HG03460 (cell line): ENCODE measurements around the gene BCL7C.

Experiments
- ATAC-seq: cut with Tn5 transposase; IDR thresholded peaks from one replicate; pipeline ENCODE4 v1.9.1; 2021; ENCODE audit not compliant: unreplicated experiment

The BCL7C gene

DNA sequence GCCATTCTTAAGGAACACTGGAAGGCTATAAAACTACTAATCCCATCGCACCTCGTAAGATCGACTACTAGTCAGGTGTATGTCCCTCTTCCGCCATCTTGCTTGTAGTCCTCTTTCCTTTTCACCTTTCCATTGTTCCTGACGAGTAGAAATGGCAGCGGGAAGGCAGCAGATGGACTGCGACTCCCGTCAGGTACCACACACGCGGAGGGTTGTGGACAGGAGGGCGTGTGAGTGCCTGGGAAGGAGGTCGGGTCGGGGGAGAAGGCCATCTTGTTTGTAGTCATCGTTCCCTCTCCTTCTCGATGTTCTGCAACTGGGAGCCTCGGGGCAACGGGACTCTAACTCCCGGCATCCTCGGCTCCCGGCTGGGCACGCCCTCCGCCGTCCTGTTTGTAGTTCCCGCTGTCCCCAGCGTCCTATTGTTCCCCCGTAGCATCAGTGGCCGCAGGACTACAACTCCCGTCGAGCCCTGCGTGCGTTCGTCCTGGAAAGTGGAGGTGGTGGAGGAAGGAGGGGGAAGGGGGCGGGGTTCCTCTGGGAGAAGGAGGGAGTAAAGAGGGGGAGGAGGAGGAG lies 29.2 kb upstream of the BCL7C start:
- peak; percentile 56 for ATAC-seq

DNA sequence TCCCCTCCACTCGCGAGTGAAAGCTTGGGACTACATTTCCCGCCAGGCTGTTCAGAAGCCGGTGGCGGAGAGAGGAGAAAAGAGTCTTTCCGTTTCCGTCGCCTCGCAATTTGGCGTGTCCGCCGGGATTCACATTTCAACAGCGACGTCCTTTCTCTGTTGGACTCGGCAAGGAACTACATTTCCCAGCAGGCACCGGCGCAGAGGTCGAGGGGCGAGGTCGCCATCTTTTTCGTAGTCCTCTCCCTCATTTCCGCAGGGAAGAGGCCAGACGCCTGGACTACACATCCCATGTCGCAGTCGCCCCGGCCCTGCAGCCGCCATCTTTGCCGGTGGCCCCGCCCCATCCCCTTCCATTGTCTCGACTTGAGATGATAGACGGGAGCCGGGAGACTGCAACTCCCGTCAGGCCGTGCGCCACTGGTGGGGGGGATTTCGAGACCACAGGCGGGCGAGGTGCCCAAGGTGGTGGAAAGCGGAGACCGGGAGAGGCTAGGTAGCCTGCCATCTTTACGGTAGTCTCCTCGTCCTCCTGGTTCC lies 28.6 kb upstream of the BCL7C start:
- peak; percentile 76 for ATAC-seq

DNA sequence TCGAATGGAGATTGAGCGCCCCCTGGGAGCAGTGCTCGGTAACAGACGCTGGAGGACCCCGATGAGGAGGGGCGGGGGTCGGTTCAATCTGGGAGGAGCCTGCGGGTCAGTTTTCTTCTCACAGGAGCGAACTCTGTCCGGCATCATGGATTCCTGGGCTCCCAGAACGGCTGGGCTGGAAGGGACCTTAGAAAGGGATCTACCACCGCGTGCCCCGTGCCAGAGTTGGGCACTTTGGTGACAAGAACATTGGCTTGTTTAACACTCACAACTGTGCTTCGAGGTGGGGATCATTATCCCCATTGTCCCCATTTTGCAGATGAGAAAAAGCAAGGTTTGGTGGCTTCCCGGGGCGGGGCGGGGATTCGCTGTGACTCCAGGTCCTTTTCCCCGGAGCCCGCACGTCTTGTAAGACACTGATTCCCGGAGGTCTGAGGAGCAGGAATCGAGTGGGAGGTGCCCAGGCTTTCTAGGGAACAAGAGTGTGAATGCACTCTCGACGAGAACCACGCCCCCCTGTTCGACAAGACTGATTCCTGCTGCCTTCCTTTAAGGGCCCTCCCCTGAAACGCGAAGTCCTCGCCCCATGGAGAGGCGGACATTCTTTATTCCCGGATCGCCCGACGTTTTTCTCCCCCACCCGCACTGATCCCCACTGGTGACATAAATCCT lies 28.0 kb upstream of the BCL7C start:
- ATAC-seq = peak; percentile 1

DNA sequence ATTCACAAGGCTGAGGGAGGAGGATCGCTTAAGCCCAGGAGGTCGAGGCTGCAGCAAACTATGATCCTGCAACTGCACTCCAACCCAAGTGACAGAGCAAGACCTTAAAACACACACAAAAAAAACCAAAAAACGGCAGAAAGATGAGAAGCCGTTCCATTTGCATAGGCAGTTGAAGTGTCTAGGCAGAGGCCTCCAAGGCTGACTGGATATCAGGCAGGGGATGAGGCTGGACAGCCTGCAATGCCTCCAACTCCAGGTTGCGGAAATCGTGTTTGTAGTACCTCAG lies 27.5 kb upstream of the BCL7C start:
- no peak for ATAC-seq

DNA sequence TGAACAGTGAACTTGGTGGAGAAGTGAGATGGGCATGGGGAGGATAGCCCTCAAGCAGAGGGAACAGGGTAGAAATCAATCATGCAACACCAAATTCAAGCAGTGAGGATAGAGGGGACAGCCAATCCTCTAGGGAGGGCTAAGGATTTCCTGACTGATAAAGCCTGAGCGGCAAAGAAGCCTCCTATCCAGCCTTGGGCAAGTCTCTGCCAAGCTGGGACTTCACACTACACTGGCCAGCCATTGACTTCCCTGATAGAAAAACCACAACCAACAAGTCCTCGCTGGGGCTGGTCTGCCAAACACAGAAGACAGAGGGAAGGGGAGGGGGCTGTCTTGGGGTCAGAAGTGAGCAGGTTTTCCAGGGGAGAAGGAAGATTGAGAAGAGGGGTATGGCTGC lies 27.0 kb upstream of the BCL7C start:
- no peak for ATAC-seq

DNA sequence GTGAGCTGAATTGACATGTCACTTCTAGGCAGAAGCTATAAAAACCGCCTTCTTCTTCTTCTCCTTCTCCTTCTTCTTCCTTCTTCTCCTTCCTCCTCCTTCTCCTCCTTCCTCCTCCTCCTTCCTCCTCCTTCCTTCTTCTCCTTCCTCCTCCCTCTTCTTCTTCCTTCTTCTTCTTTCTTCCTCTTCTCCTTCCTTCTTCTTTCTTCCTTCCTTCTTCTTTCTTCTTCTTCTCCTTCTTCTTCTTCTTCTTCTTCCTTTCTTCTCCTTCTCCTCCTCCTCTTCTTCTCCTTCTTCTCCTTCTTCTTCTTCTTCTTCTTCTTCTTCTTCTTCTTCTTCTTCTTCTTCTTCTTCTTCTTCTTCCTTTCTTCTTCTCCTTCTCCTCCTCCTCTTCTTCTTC lies 24.7 kb upstream of the BCL7C start:
- ATAC-seq = no peak

DNA sequence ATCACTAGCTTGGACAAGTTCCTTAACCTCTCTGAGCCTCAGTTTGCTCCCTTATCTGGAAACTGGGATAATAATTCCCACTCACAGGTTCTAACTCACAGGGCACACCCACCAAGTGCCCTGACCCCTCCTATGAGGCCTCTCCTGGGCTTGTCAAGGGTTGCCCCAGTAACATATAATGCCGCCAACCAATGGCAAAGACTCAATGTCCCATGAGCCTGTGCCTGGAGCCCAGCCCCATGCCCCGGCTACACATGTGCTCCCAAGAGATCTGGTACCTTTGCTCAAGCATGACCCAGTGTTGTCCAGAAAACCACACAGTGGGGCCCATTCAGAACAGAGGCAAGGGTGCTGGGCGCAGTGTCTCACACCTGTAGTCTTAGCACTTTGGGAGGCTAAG lies 21.0 kb upstream of the BCL7C start:
- ATAC-seq = no peak

DNA sequence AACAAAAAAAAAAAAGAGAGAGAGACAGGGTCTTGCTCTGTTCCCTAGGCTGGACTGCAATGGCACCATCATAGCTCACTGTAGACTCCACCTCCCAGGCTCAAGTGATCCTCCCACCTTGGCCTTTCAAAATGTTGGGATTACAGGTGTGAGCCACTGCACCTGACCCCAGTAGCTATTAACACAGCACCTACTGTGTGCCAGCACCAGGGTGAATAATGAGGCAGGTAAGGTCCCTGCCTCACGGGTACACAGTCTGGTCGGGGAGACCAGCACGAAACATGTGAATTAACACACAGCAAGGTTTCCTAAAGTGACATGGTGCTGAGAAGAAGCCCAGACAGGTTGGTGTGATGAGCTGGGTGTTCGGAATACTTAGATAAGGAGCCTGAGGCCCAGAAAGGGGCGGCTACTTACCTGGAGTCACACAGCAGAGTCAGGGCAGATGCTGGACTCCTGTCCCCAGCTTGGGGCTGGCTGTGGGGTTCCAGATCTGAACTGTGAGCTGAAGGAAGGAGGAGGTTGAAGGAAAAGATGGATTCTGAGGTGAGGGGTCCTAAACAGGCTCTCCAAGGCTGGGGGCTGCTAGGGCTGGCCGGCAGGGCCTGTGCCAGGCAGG lies 19.0 kb upstream of the BCL7C start:
- ATAC-seq = no peak

DNA sequence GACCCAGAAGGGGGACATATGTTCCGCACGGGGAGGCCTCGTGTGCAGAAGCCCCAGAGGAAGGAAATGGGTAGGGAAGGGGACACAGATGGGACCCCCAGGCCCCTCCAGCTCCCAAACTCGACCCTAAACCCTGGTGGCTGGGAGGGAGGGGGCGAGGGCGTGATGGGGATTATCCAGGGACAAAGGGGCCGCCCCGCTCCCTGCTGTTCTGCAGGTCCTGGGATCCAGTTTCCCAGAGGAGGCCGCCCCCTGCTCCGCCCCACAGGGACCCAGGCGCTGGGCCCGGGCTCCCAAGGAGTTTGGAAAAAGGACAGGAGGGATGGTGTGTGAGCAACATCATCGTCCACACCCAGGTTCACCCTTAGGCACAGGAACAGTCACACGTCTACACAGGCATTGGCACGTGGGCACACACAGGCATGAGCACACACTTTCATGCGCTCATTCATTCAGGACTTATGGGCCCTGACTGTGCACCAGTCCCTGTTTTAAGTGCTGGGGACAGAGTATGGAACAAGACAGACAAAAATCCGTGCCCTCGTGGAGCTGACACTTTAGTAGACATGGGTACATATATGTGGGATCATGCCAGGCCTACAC lies 16.7 kb upstream of the BCL7C start:
- no peak for ATAC-seq

DNA sequence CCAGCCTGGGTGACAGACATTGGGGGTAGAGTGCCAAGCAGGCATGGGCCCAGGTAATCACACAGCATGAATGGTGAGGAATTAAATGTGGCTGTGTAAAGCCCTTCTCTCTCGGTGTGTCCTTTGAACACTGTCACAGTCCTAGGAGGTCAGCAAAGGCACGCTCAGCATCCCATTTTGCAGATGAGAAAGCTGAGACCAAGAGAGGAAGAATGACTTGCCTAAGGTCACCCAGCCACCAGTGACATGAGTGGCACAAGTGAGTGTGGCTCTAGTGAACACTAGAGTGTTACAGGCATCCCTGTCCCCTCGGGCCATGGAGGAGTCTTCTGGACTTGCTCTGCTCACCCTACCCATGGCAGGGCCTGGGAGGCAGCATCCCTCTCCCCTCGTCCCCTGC lies 13.2 kb upstream of the BCL7C start:
- ATAC-seq = no peak

DNA sequence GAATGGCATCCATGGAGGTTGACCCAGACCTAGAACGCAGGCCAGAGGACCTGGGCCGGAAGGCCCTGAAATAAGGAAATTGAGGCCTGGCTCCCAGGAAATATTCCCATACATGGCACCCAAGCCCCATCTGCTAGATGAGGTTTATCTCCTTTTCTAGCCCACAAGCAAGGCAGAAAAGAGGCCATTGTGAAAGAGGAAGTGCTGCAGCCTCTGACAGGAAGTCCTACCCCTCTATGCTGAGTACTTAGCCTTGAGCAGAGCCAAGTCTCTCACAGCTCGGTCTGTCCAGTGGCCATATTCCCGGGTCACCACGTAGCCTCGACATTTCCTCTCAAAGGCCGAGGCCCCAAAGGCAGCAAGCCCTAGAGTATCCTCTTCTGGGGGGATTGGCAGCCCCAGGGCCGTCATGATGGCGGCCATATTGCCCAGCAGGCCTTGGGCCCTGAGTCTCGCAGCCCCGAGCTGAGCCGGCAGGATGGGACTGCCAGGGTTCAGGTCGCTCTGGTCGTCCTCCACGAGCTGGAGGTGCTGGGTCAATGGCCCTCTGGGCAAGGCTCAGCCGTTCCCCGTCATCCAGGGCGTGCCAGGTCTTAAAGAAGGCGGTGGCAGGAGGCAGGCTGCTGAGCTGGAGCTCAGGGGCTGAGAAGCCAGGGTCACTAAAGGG lies 10.4 kb upstream of the BCL7C start:
- ATAC-seq = no peak

DNA sequence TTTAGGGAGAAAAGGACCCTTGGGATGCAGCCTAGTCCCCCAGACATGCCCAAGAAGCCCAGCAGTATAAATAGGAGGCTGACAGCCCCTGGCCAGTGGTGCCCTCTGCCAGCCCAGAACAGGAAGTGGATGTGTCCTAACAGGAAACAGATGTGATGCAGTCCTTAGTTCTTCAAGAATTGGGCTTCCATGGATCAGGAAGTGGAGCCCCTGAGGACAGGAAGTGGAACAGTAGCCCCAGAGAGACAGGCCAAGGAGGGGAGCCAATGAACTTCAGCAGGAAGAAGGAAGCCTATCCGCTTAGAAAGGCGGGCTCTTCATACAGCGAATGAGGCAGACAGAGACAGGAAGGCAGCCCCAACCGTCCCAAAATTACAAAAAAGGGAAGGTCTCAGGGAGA lies 9.7 kb upstream of the BCL7C start:
- ATAC-seq = no peak

DNA sequence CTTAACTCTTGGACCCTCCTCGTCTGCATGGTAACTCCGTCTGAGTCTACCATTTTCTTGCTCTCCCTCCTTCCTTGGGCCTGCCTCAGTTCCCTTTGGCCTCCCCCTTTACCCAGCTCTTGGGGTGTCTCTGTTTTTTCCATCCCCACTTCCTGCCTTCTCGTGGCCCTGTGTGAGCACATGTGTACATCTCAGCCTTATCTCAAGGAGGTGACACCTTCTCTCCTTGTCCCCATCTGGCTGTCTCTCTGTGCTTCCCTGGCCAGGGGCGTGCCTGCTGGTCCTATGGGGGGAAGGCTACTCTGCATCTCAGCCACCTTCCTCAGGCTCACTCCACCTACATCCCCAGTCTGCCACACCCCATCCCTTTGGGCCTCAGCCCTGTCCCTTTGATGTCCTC lies 9.1 kb upstream of the BCL7C start:
- no peak for ATAC-seq

DNA sequence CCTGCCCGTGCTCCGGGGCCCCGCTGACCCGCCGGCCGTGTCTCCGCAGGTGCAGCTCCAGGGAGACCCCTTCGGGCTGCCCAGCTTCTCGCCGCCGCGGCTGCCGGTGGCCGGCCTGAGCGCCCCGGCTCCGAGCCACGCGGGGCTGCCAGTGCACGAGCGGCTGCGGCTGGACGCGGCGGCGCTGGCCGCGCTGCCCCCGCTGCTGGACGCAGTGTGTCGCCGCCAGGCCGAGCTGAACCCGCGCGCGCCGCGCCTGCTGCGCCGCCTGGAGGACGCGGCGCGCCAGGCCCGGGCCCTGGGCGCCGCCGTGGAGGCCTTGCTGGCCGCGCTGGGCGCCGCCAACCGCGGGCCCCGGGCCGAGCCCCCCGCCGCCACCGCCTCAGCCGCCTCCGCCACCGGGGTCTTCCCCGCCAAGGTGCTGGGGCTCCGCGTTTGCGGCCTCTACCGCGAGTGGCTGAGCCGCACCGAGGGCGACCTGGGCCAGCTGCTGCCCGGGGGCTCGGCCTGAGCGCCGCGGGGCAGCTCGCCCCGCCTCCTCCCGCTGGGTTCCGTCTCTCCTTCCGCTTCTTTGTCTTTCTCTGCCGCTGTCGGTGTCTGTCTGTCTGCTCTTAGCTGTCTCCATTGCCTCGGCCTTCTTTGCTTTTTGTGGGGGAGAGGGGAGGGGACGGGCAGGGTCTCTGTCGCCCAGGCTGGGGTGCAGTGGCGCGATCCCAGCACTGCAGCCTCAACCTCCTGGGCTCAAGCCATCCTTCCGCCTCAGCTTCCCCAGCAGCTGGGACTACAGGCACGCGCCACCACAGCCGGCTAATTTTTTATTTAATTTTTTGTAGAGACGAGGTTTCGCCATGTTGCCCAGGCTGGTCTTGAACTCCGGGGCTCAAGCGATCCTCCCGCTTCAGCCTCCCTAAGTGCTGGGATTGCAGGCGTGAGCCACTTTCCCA lies 8.4 kb upstream of the BCL7C start:
- peak; percentile 69 for ATAC-seq

DNA sequence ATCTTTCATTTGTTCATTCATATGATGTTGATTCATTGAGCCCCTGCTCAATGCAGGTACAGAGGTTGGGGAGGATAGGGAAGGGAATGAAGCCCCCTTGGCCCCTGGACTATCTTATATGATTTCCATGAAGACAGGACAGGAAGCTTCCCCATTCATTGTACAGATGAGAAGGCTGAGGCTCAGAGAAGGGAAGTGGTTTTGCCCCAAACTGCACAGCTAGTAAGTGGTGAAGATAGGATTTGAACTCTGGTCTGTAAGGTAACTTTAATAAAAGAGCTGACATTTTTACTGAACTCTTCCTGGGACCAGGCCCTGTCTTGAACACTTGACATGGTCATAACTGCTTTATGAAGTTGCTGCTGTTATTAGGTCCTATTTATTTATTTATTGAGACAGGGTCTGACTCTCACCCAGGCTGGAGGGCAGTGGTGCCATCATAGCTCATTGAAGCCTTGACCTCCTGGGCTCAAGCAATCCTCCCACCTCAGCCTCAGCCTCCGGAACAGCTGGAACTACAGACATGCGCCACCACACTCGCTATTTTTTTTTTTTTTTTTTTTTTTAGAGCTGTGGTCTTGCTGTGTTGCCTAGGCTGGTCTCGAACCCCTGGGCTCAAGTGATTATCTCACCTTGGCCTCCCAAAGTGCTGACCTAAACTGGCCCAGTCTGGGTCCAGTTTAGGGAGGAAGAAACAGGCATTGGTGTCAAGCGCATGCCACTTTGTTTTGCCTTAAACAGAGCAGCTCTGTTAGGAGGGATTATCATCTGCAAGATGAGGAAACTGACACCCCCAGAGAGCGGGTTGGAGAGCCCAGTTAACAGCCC lies 7.5 kb upstream of the BCL7C start:
- no peak for ATAC-seq

DNA sequence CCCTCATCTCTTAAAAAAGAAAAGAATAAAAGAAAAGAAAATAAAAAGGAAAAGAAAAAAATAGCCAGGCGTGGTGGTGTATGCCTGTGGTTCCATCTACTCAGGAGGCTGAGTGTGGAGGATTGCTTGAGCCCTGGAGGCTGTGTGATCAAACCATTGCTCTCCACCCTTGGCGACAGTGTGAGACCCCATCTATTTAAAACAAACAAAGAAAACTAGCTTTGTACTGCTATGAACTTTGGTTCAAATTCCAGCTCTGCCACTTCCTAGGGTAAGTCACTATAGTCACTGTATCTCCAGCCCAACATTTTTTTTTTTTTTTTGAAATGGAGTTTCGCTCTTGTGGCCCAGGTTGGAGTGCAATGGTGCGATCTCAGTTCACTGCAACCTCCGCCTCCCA lies 6.7 kb upstream of the BCL7C start:
- ATAC-seq = no peak

DNA sequence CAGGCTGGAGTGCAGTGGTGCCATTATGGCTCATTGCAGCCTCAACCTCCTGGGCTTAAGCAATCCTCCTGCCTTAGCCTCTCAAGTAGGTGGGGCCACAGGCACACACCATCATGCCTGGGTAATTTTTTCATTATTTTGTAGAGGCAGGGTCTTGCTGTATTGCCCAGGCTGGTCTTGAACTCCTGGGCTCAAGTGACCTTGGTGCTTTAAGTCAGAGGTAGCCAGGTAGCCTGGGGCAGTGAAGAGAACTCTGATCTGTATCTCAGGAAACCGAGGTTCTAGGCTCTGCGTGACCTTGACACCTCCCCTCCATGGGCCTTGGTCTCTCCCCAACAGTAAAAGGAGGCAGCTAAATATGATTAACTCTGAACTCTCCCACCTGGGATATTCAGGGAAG lies 5.9 kb upstream of the BCL7C start:
- ATAC-seq = no peak

DNA sequence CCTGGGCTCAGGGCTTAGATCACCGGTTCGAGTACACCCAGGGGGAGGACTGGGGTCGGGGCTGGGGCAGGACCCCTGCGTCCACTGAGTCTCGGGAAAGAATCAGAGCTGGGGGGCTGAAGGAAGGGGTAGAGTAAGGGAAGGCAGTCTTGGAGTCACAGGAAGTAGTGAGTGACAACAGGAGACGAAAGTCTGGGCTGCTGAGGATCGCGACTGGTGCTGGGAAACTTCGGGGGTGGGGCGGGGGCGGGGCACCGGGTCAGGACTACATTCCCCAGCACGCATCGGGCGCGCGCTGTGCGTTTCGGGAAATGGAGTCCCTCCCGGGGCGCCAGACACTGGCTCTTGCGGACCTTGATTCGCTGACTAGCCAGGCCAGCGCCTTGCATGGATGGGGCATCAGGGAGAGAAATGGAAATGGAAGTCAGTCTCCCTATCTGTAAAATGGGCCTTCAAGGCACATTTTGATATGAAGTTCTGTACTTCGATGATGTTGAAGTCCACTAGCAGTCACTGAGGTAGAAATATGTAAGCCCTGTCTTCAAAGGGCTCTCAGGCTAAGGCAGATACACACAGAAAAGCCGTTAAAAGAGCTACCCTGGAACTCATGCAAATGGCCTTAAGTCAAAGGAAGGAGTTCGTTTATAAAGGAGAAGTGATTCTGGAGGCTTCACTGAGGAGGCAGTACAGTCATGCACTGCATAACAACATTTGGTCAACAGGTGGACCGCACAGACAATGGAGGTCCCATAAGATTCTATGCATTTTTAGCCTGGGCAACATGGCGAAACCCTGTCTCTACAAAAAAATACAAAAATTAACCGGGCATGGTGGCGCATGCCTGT lies 3.2 kb upstream of the BCL7C start:
- no peak for ATAC-seq
